ENCODE data around the gene ITGBL1.

DNA sequence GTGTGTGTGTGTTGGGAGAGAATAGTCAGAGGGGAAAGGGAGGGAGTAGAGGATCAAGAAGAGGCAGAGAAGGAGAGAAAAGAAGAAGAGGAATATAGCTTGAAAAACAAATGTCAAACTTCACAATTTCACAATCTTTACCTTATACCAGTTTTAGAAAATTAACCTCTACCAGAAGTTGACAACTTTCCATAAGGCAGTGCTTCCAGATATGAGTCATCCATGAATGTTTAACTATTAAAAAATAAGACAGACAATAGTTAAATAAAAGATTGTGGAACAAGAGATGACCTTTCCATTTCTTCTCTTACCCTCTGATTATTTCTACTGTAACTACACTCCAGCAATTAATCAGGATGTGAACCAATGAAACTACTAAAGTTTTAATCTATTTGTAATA, 229.4 kb downstream of the ITGBL1 start:
- TF ChIP-seq, protein P1, sequence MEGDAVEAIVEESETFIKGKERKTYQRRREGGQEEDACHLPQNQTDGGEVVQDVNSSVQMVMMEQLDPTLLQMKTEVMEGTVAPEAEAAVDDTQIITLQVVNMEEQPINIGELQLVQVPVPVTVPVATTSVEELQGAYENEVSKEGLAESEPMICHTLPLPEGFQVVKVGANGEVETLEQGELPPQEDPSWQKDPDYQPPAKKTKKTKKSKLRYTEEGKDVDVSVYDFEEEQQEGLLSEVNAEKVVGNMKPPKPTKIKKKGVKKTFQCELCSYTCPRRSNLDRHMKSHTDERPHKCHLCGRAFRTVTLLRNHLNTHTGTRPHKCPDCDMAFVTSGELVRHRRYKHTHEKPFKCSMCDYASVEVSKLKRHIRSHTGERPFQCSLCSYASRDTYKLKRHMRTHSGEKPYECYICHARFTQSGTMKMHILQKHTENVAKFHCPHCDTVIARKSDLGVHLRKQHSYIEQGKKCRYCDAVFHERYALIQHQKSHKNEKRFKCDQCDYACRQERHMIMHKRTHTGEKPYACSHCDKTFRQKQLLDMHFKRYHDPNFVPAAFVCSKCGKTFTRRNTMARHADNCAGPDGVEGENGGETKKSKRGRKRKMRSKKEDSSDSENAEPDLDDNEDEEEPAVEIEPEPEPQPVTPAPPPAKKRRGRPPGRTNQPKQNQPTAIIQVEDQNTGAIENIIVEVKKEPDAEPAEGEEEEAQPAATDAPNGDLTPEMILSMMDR (IDR thresholded peaks at IDR 0.05; ENCODE audit: low read length) = no peak
- no peak for TF ChIP-seq EZH2 (optimal IDR thresholded peaks at IDR 0.05; ENCODE audit: low read depth, low read length)

Data from MM.1S (cell line).